ENCODE results near the gene ZNF844. TPM values are rescaled to one million over a fixed set of nuclear protein-coding genes. Genes with fewer than 3 reads are reported as not detected.
A peak's percentile ranks its signal among the peaks of the same experiment; 100 is the strongest.

The ZNF844 gene
- total RNA-seq, 1 experiment from 2014 or later, result 4.0 TPM

DNA sequence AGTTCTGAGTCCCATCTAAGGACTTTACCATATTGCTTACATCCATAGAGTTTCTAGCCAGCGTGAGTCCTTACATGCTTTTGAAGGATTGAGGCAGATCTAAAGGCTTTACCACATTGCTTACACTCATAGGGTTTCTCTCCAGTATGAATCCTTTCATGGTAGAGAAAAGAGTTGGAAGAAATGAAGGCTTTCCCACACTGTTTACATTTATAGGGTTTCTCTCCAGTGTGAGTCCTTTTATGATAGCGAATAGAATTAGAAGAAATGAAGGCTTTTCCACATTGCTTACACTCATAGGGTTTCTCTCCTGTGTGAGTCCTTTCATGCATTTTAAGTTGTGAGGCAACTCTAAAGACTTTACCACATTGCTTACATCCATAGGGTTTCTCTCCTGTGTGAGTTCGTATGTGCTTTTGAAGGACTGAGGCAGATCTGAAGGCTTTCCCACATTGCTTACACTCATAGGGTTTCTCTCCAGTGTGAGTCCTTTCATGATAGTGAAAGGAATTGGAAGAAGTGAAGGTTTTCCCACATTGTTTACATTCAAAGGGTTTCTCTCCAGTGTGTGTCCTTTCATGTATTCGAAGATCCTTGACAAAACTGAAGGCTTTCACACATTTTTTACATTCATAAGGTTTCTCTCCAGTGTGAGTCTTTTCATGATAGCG, 20.6 kb upstream of the ZNF844 start:
- Histone ChIP-seq H3K4me3 (ENCODE audit: low read length) (peak overlapping the region; percentile 31; the same call in 1 of the 2 replicates), H3K79me2 (ENCODE audit: low read length) (no peaks in the 10 kb centered on the region), H3K4me2 (ENCODE audit: low read length) (no peak overlapping the region), H3K36me3 (ENCODE audit: low read depth, low read length) (peaks cover 55% of the 10 kb centered on the region), H3K9ac (ENCODE audit: low read length) (no peak overlapping the region), H3F3A (ENCODE audit: low read length, unreplicated experiment) (no peaks in the 10 kb centered on the region), H3K9me3 (ENCODE audit: low read length) (peaks cover 59% of the 10 kb centered on the region), H3K4me1 (ENCODE audit: insufficient read depth, low read length) (no peaks in the 10 kb centered on the region), H3K27ac (ENCODE audit: low read length) (no peak overlapping the region), H2AFZ (ENCODE audit: low read length) (no peak overlapping the region), H3K9me2 (replicated peaks; ENCODE audit: low read length) (no peaks in the 10 kb centered on the region), H4K20me1 (ENCODE audit: low read length) (no peaks in the 10 kb centered on the region), H3K27me3 (ENCODE audit: low read length) (no peaks in the 10 kb centered on the region)
- no peak for ATAC-seq
- ChIA-PET CTCF (no interaction called here), POLR2A (ENCODE audit: unreplicated experiment) (no interaction called here)
- no TSS peak for BruUV-seq (replicated peaks)
- intact Hi-C loops (cut with micrococcal nuclease), result no loop called here
- TF ChIP-seq EZH2 (IDR thresholded peaks at IDR 0.05; ENCODE audit: low read length, unreplicated experiment) (no peak), EZH2phosphoT487 (IDR thresholded peaks at IDR 0.05; ENCODE audit: borderline replicate concordance, low read length) (no peak)
- TF ChIP-seq, protein P1, sequence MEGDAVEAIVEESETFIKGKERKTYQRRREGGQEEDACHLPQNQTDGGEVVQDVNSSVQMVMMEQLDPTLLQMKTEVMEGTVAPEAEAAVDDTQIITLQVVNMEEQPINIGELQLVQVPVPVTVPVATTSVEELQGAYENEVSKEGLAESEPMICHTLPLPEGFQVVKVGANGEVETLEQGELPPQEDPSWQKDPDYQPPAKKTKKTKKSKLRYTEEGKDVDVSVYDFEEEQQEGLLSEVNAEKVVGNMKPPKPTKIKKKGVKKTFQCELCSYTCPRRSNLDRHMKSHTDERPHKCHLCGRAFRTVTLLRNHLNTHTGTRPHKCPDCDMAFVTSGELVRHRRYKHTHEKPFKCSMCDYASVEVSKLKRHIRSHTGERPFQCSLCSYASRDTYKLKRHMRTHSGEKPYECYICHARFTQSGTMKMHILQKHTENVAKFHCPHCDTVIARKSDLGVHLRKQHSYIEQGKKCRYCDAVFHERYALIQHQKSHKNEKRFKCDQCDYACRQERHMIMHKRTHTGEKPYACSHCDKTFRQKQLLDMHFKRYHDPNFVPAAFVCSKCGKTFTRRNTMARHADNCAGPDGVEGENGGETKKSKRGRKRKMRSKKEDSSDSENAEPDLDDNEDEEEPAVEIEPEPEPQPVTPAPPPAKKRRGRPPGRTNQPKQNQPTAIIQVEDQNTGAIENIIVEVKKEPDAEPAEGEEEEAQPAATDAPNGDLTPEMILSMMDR (conservative IDR thresholded peaks at IDR 0.05; ENCODE audit: low read depth, low read length), result no peak
- no peak for DNase-seq

DNA sequence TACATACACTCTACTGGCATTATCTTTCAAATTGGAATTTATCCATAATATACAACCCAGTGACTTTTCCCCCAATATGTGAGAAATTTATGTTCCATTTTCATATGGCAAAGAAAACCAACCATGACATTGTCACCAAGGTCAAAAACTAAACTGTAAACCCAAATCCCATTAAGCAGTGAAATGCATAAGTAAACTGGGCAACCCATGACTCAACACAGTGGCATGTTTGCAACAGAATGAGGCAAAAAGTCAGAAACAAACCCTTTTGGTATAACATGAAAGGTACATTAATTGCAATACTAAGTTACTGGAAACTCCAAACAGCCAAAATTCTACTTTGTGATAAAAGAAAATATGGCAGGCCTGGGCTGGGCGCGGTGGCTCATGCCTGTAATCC, 16.7 kb upstream of the ZNF844 start:
- ATAC-seq, result no peak
- Histone ChIP-seq H3K4me3 (ENCODE audit: low read length) (no peak overlapping the region), H3K9me3 (ENCODE audit: low read length) (peaks cover 40% of the 10 kb centered on the region), H3F3A (ENCODE audit: low read length, unreplicated experiment) (no peaks in the 10 kb centered on the region), H3K79me2 (ENCODE audit: low read length) (no peaks in the 10 kb centered on the region), H3K36me3 (ENCODE audit: low read depth, low read length) (peaks cover 45% of the 10 kb centered on the region), H4K20me1 (ENCODE audit: low read length) (no peaks in the 10 kb centered on the region), H3K9ac (ENCODE audit: low read length) (no peak overlapping the region), H3K9me2 (replicated peaks; ENCODE audit: low read length) (no peaks in the 10 kb centered on the region), H3K4me1 (ENCODE audit: insufficient read depth, low read length) (0 out of 2 replicates have a peak, but pooled peaks cover 4% of the 10 kb centered on the region), H2AFZ (ENCODE audit: low read length) (no peak overlapping the region), H3K27ac (ENCODE audit: low read length) (no peak overlapping the region), H3K27me3 (ENCODE audit: low read length) (no peaks in the 10 kb centered on the region), H3K4me2 (ENCODE audit: low read length) (no peak overlapping the region)
- POLR2A ChIA-PET (ENCODE audit: unreplicated experiment), result no interaction called here
- peak; percentile 45 for DNase-seq
- no TSS peak for BruUV-seq (replicated peaks)
- TF ChIP-seq EZH2phosphoT487 (IDR thresholded peaks at IDR 0.05; ENCODE audit: borderline replicate concordance, low read length) (no peak), EZH2 (IDR thresholded peaks at IDR 0.05; ENCODE audit: low read length, unreplicated experiment) (no peak)
- TF ChIP-seq, protein P1 (conservative IDR thresholded peaks at IDR 0.05; ENCODE audit: low read depth, low read length), result no peak
- CTCF ChIA-PET, result no interaction called here
- intact Hi-C loops (cut with micrococcal nuclease), result no loop called here

DNA sequence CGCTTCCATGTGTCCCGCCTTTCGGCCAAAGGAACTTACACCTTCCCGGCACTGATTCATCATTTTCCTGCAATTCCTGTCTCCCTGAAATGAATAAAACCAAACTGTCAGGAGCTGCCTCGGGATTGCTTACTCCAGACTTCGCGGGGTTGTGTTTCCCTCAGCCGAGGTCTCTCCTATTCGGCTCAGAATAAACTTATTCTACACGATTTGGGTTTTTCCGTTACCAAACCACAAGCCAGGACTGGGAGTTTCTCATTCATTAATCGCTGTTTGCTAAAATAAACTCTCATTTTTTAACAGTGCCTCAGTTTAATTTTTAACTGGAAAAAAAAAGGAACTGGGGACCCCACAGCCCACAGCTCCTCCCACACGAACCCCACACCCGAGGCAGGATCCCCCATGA, 12.4 kb upstream of the ZNF844 start:
- H3K4me3 ChIP-seq (ENCODE audit: low read length), result peak overlapping the region; percentile 81
- H3K79me2 ChIP-seq (ENCODE audit: low read length), result no peaks in the 10 kb centered on the region
- peak overlapping the region; percentile 91 for H2AFZ ChIP-seq (ENCODE audit: low read length)
- no peaks in the 10 kb centered on the region for H4K20me1 ChIP-seq (ENCODE audit: low read length)
- H3K4me2 ChIP-seq (ENCODE audit: low read length), result peak overlapping the region; percentile 80
- no peaks in the 10 kb centered on the region for H3K27me3 ChIP-seq (ENCODE audit: low read length)
- no peaks in the 10 kb centered on the region for H3K9me2 ChIP-seq (replicated peaks; ENCODE audit: low read length)
- H3K4me1 ChIP-seq (ENCODE audit: insufficient read depth, low read length), result peaks cover 7% of the 10 kb centered on the region; the same call in 1 of the 2 replicates
- H3F3A ChIP-seq (ENCODE audit: low read length, unreplicated experiment), result no peaks in the 10 kb centered on the region
- ATAC-seq (peak; percentile 31), DNase-seq (peak; percentile 70)
- no TSS peak for BruUV-seq (replicated peaks)
- ChIA-PET POLR2A (ENCODE audit: unreplicated experiment) (interaction anchor here (0.5 to 0.7 kb wide), 2 partner anchors 17 to 1800 kb away, joined by 4 read pairs; partner anchors contain the start of gene ZNF433), CTCF (interaction anchor here (2.4 kb wide), 1 partner anchor 254 kb away, joined by 12 read pairs; the partner anchor contains the start of gene ZNF491)
- H3K9me3 ChIP-seq (ENCODE audit: low read length), result peaks cover 9% of the 10 kb centered on the region; the same call in 1 of the 2 replicates
- peak overlapping the region; percentile 10 for H3K9ac ChIP-seq (ENCODE audit: low read length)
- TF ChIP-seq EZH2phosphoT487 (IDR thresholded peaks at IDR 0.05; ENCODE audit: borderline replicate concordance, low read length) (no peak), EZH2 (IDR thresholded peaks at IDR 0.05; ENCODE audit: low read length, unreplicated experiment) (no peak)
- TF ChIP-seq, protein P1 (conservative IDR thresholded peaks at IDR 0.05; ENCODE audit: low read depth, low read length), result no peak
- peaks cover 10% of the 10 kb centered on the region for H3K36me3 ChIP-seq (ENCODE audit: low read depth, low read length)
- no peak overlapping the region for H3K27ac ChIP-seq (ENCODE audit: low read length)
- intact Hi-C loops (cut with micrococcal nuclease), result no loop called here

Measured in PC-3 (cell line).